ENCODE data around the gene IL4R. TPM values are rescaled to one million over a fixed set of nuclear protein-coding genes. Genes with fewer than 3 reads are reported as not detected.

IL4R gene
- total RNA-seq, 2 donors from 2014 or later: 163 to 216 TPM

- no peak for ATAC-seq (replicated peaks)
- H3K36me3 Mint-ChIP-seq (ENCODE audit: low read depth): peaks cover 100% of the 10 kb centered on the region
- no peaks in the 10 kb centered on the region for H3K9me3 Mint-ChIP-seq
- H3K4me1 Mint-ChIP-seq: peaks cover 19% of the 10 kb centered on the region
- no peak overlapping the region for H3K27ac Mint-ChIP-seq
- no peaks in the 10 kb centered on the region for H3K27me3 Mint-ChIP-seq
- H3K4me3 Mint-ChIP-seq: no peak overlapping the region
These were observed 25.4 kb downstream of the IL4R start for GRCh38 chr16:27339180-27339579.

- Mint-ChIP-seq H3K4me3 (no peak overlapping the region), H3K9me3 (no peaks in the 10 kb centered on the region), H3K36me3 (ENCODE audit: low read depth) (peaks cover 100% of the 10 kb centered on the region), H3K27me3 (no peaks in the 10 kb centered on the region), H3K4me1 (peaks cover 15% of the 10 kb centered on the region), H3K27ac (peak overlapping the region; percentile 66)
- ATAC-seq (replicated peaks): no peak
These were observed 26.9 kb downstream of the IL4R start for GRCh38 chr16:27340654-27341053.

GRCh38 chr16:27341549-27341948, 27.8 kb downstream of the IL4R start:
- Mint-ChIP-seq H3K27me3 (no peaks in the 10 kb centered on the region), H3K9me3 (no peaks in the 10 kb centered on the region), H3K4me3 (no peak overlapping the region), H3K4me1 (peaks cover 10% of the 10 kb centered on the region), H3K27ac (peak overlapping the region; percentile 66), H3K36me3 (ENCODE audit: low read depth) (peaks cover 100% of the 10 kb centered on the region)
- no peak for ATAC-seq (replicated peaks)

GRCh38 chr16:27341971-27342370, 28.2 kb downstream of the IL4R start:
- ATAC-seq (replicated peaks): no peak
- H3K27ac Mint-ChIP-seq: no peak overlapping the region
- H3K9me3 Mint-ChIP-seq: no peaks in the 10 kb centered on the region
- H3K27me3 Mint-ChIP-seq: no peaks in the 10 kb centered on the region
- H3K4me3 Mint-ChIP-seq: no peak overlapping the region
- H3K4me1 Mint-ChIP-seq: peaks cover 10% of the 10 kb centered on the region
- peaks cover 100% of the 10 kb centered on the region for H3K36me3 Mint-ChIP-seq (ENCODE audit: low read depth)

- H3K27ac Mint-ChIP-seq: peak overlapping the region; percentile 25
- peaks cover 12% of the 10 kb centered on the region for H3K4me1 Mint-ChIP-seq
- no peaks in the 10 kb centered on the region for H3K27me3 Mint-ChIP-seq
- H3K9me3 Mint-ChIP-seq: no peaks in the 10 kb centered on the region
- H3K36me3 Mint-ChIP-seq (ENCODE audit: low read depth): peaks cover 100% of the 10 kb centered on the region
- no peak overlapping the region for H3K4me3 Mint-ChIP-seq
- no peak for ATAC-seq (replicated peaks)
These were observed 30.9 kb downstream of the IL4R start for GRCh38 chr16:27344721-27345120.

GRCh38 chr16:27345201-27345600, 31.4 kb downstream of the IL4R start:
- no peak for ATAC-seq (replicated peaks)
- Mint-ChIP-seq H3K36me3 (ENCODE audit: low read depth) (peaks cover 100% of the 10 kb centered on the region), H3K27me3 (no peaks in the 10 kb centered on the region), H3K27ac (no peak overlapping the region), H3K9me3 (no peaks in the 10 kb centered on the region), H3K4me3 (no peak overlapping the region), H3K4me1 (peaks cover 12% of the 10 kb centered on the region)

- no peak overlapping the region for H3K4me3 Mint-ChIP-seq
- H3K9me3 Mint-ChIP-seq: no peaks in the 10 kb centered on the region
- H3K27me3 Mint-ChIP-seq: no peaks in the 10 kb centered on the region
- H3K27ac Mint-ChIP-seq: no peak overlapping the region
- H3K36me3 Mint-ChIP-seq (ENCODE audit: low read depth): peaks cover 100% of the 10 kb centered on the region
- H3K4me1 Mint-ChIP-seq: peaks cover 6% of the 10 kb centered on the region
- no peak for ATAC-seq (replicated peaks)
These were observed 33.0 kb downstream of the IL4R start for GRCh38 chr16:27346819-27347218.

GRCh38 chr16:27347930-27348685, 34.3 kb downstream of the IL4R start:
- Mint-ChIP-seq H3K36me3 (ENCODE audit: low read depth) (peaks cover 100% of the 10 kb centered on the region), H3K4me1 (peaks cover 6% of the 10 kb centered on the region), H3K9me3 (no peaks in the 10 kb centered on the region), H3K27me3 (no peaks in the 10 kb centered on the region), H3K27ac (peak overlapping the region; percentile 75), H3K4me3 (no peak overlapping the region)
- ATAC-seq (replicated peaks): no peak

GRCh38 chr16:27349276-27349675, 35.5 kb downstream of the IL4R start:
- no peaks in the 10 kb centered on the region for H3K27me3 Mint-ChIP-seq
- peaks cover 9% of the 10 kb centered on the region for H3K4me1 Mint-ChIP-seq
- H3K4me3 Mint-ChIP-seq: no peak overlapping the region
- no peaks in the 10 kb centered on the region for H3K9me3 Mint-ChIP-seq
- no peak for ATAC-seq (replicated peaks)
- peak overlapping the region; percentile 75 for H3K27ac Mint-ChIP-seq
- H3K36me3 Mint-ChIP-seq (ENCODE audit: low read depth): peaks cover 100% of the 10 kb centered on the region

GRCh38 chr16:27350006-27350405, 36.2 kb downstream of the IL4R start:
- H3K27me3 Mint-ChIP-seq: no peaks in the 10 kb centered on the region
- H3K27ac Mint-ChIP-seq: peak overlapping the region; percentile 54
- H3K4me1 Mint-ChIP-seq: peaks cover 14% of the 10 kb centered on the region
- peaks cover 100% of the 10 kb centered on the region for H3K36me3 Mint-ChIP-seq (ENCODE audit: low read depth)
- ATAC-seq (replicated peaks): no peak
- H3K4me3 Mint-ChIP-seq: no peak overlapping the region
- H3K9me3 Mint-ChIP-seq: no peaks in the 10 kb centered on the region

- H3K4me1 Mint-ChIP-seq: peaks cover 20% of the 10 kb centered on the region
- no peak overlapping the region for H3K4me3 Mint-ChIP-seq
- H3K27ac Mint-ChIP-seq: peak overlapping the region; percentile 60
- H3K27me3 Mint-ChIP-seq: no peaks in the 10 kb centered on the region
- ATAC-seq (replicated peaks): no peak
- no peaks in the 10 kb centered on the region for H3K9me3 Mint-ChIP-seq
- H3K36me3 Mint-ChIP-seq (ENCODE audit: low read depth): peaks cover 100% of the 10 kb centered on the region
These were observed 38.2 kb downstream of the IL4R start for GRCh38 chr16:27351989-27352388.

- peaks cover 100% of the 10 kb centered on the region for H3K36me3 Mint-ChIP-seq (ENCODE audit: low read depth)
- H3K27ac Mint-ChIP-seq: peak overlapping the region; percentile 58
- H3K4me3 Mint-ChIP-seq: no peak overlapping the region
- H3K27me3 Mint-ChIP-seq: no peaks in the 10 kb centered on the region
- no peaks in the 10 kb centered on the region for H3K9me3 Mint-ChIP-seq
- ATAC-seq (replicated peaks): peak; percentile 52
- peaks cover 20% of the 10 kb centered on the region for H3K4me1 Mint-ChIP-seq
These were observed 40.1 kb downstream of the IL4R start for GRCh38 chr16:27353853-27354252.

GRCh38 chr16:27355610-27356009, 41.8 kb downstream of the IL4R start:
- H3K27ac Mint-ChIP-seq: peak overlapping the region; percentile 58
- H3K4me1 Mint-ChIP-seq: peaks cover 14% of the 10 kb centered on the region
- no peaks in the 10 kb centered on the region for H3K27me3 Mint-ChIP-seq
- ATAC-seq (replicated peaks): peak; percentile 73
- H3K4me3 Mint-ChIP-seq: no peak overlapping the region
- peaks cover 100% of the 10 kb centered on the region for H3K36me3 Mint-ChIP-seq (ENCODE audit: low read depth)
- H3K9me3 Mint-ChIP-seq: no peaks in the 10 kb centered on the region

GRCh38 chr16:27356794-27357193, 43.0 kb downstream of the IL4R start:
- no peak overlapping the region for H3K27ac Mint-ChIP-seq
- H3K4me1 Mint-ChIP-seq: peaks cover 14% of the 10 kb centered on the region
- peaks cover 100% of the 10 kb centered on the region for H3K36me3 Mint-ChIP-seq (ENCODE audit: low read depth)
- ATAC-seq (replicated peaks): no peak
- no peaks in the 10 kb centered on the region for H3K9me3 Mint-ChIP-seq
- H3K4me3 Mint-ChIP-seq: no peak overlapping the region
- H3K27me3 Mint-ChIP-seq: no peaks in the 10 kb centered on the region

- Mint-ChIP-seq H3K27ac (peak overlapping the region; percentile 54), H3K36me3 (ENCODE audit: low read depth) (peaks cover 100% of the 10 kb centered on the region), H3K4me3 (no peak overlapping the region), H3K27me3 (no peaks in the 10 kb centered on the region), H3K9me3 (no peaks in the 10 kb centered on the region), H3K4me1 (peaks cover 12% of the 10 kb centered on the region)
- ATAC-seq (replicated peaks): no peak
These were observed 45.3 kb downstream of the IL4R start for GRCh38 chr16:27359051-27359450.
